Thyroid gland (tissue), 4 donors: Measurements from ENCODE around the gene LDB2. TPM values are rescaled to one million over a fixed set of nuclear protein-coding genes. Genes with fewer than 3 reads are reported as not detected.

Experiments used
- DNase-seq, 2 donors: peaks; one replicate each; pipeline ENCODE4 v3.0.0-alpha.2; 2019
- H3K27ac ChIP-seq, 3 donors: fragments of 200-600 bp; sonication (generic); 1 replicate in 2 of 3; 2 replicates in 1 of 3; pipeline ENCODE4 v1.5.1; 2016 to 2019; ENCODE audit warnings: mild to moderate bottlenecking in 1 of 3, moderate library complexity in 1 of 3
- H3K27me3 ChIP-seq: fragments of 200-600 bp; sonication (generic); one replicate; pipeline ENCODE4 v1.5.1; 2019
- H3K36me3 ChIP-seq, 2 donors: fragments of 200-600 bp; sonication (generic); one replicate each; pipeline ENCODE4 v1.5.1; 2016 to 2019
- H3K4me1 ChIP-seq, 2 donors: fragments of 200-600 bp; sonication (generic); one replicate each; pipeline ENCODE4 v1.5.1; 2017 to 2019
- H3K4me3 ChIP-seq, 3 donors: fragments of 200-600 bp; sonication (generic); replicated peaks in 1 of 3; 1 replicate in 2 of 3; 2 replicates in 1 of 3; pipeline ENCODE4 v1.5.1; 2016; ENCODE audit warnings: mild to moderate bottlenecking in 1 of 3
- H3K9me3 ChIP-seq: fragments of 200-600 bp; sonication (generic); one replicate; pipeline ENCODE4 v1.5.1; 2017
- CTCF ChIP-seq, 6 experiments: fragments of 200-600 bp in 3 of 6; fragments of 450-650 bp in 3 of 6; sonication (generic) in 3 of 6; IDR thresholded peaks; one replicate each; pipeline ENCODE4 v1.5.1; 2016 to 2019; ENCODE audit warnings: antibody characterized with exemption in 6 of 6, mild to moderate bottlenecking in 2 of 6, inconsistent platforms in 1 of 6, moderate library complexity in 1 of 6
- POLR2A ChIP-seq, 2 donors: fragments of 450-650 bp; IDR thresholded peaks; one replicate each; pipeline ENCODE4 v1.6.1; 2017; ENCODE audit warnings: antibody characterized with exemption in 2 of 2, mild to moderate bottlenecking in 2 of 2, moderate library complexity in 1 of 2
- WGBS, 2 donors: methylation state at CpG; one replicate each; pipeline ENCODE4 v1.1.5; 2017; 5-methylcytosine and 5-hydroxymethylcytosine counted together
- intact Hi-C: fragments of 100-400 bp; cut with DNase I; formaldehyde crosslinking; loops from one replicate; pipeline ENCODE4 v1.15.1; 2023
- total RNA-seq, 4 donors: library from RNA; depleted of rRNA; stranded (reverse); fragments of >200 nt; gene quantifications; one replicate each; pipeline ENCODE4 v1.2.3, GENCODE V29; 2016

LDB2 gene
- total RNA-seq, 4 donors from 2014 or later: 19.9 to 71.5 (median 41.1) TPM

GRCh38 chr4:16869594-16870245, 28.7 kb downstream of the LDB2 start:
- Histone ChIP-seq H3K4me3 (no peak overlapping the region), H3K9me3 (no peaks in the 10 kb centered on the region), H3K4me1 (no peaks in the 10 kb centered on the region), H3K27me3 (no peaks in the 10 kb centered on the region), H3K27ac (no peak overlapping the region), H3K36me3 (no peaks in the 10 kb centered on the region)
- DNase-seq: no peak
- TF ChIP-seq CTCF (IDR thresholded peaks at IDR 0.05): no peak
- TF ChIP-seq POLR2A (IDR thresholded peaks at IDR 0.05): no peak
- intact Hi-C loops: no loop called here
- 90 to 94% methylated on average over 12 of the region's 12 CpGs for WGBS, 2 donors

GRCh38 chr4:16868674-16869073, 29.8 kb downstream of the LDB2 start:
- Histone ChIP-seq H3K4me1 (no peaks in the 10 kb centered on the region), H3K9me3 (no peaks in the 10 kb centered on the region), H3K27ac (no peak overlapping the region), H3K4me3 (no peak overlapping the region), H3K36me3 (no peaks in the 10 kb centered on the region), H3K27me3 (no peaks in the 10 kb centered on the region)
- no peak for DNase-seq
- intact Hi-C loops: no loop called here
- WGBS, 2 donors: 90 to 94% methylated on average over 5 of the region's 5 CpGs
- no peak for TF ChIP-seq POLR2A (IDR thresholded peaks at IDR 0.05)

GRCh38 chr4:16867827-16868226, 30.6 kb downstream of the LDB2 start:
- TF ChIP-seq CTCF (IDR thresholded peaks at IDR 0.05) (no peak), POLR2A (IDR thresholded peaks at IDR 0.05) (no peak)
- Histone ChIP-seq H3K4me3 (no peak overlapping the region), H3K27ac (no peak overlapping the region), H3K9me3 (no peaks in the 10 kb centered on the region), H3K27me3 (no peaks in the 10 kb centered on the region), H3K4me1 (peaks cover 0 to 5% of the 10 kb centered on the region in 2 donors), H3K36me3 (no peaks in the 10 kb centered on the region)
- DNase-seq: no peak
- intact Hi-C loops: no loop called here
- WGBS, 2 donors: 59 to 72% methylated on average over 2 of the region's 2 CpGs

GRCh38 chr4:16866974-16867373, 31.5 kb downstream of the LDB2 start:
- no peaks in the 10 kb centered on the region for H3K27me3 ChIP-seq
- H3K9me3 ChIP-seq: no peaks in the 10 kb centered on the region
- no peak for DNase-seq
- H3K27ac ChIP-seq: no peak overlapping the region
- intact Hi-C loops: no loop called here
- no peak for TF ChIP-seq POLR2A (IDR thresholded peaks at IDR 0.05)
- no peak for TF ChIP-seq CTCF (IDR thresholded peaks at IDR 0.05)
- H3K4me1 ChIP-seq: peaks cover 0 to 5% of the 10 kb centered on the region in 2 donors
- WGBS, 2 donors: 96 to 97% methylated on average over 3 of the region's 3 CpGs
- no peak overlapping the region for H3K4me3 ChIP-seq
- no peaks in the 10 kb centered on the region for H3K36me3 ChIP-seq

- 77 to 80% methylated on average over 4 of the region's 4 CpGs for WGBS, 2 donors
- Histone ChIP-seq H3K4me3 (no peak overlapping the region), H3K9me3 (no peaks in the 10 kb centered on the region), H3K4me1 (peaks cover 0 to 5% of the 10 kb centered on the region in 2 donors), H3K27me3 (no peaks in the 10 kb centered on the region), H3K36me3 (no peaks in the 10 kb centered on the region), H3K27ac (no peak overlapping the region)
- no peak for DNase-seq
- intact Hi-C loops: no loop called here
- no peak for TF ChIP-seq CTCF (IDR thresholded peaks at IDR 0.05)
- no peak for TF ChIP-seq POLR2A (IDR thresholded peaks at IDR 0.05)
Observed at GRCh38 chr4:16865897-16866283, 32.6 kb downstream of the LDB2 start.
